Liver (tissue), 3 donors: ENCODE data around the gene CCL16.
A peak's percentile ranks its signal among the peaks of the same experiment; 100 is the strongest.

ENCODE experiments used
- FOXA1 ChIP-seq: IDR thresholded peaks from 2 replicates; pipeline ENCODE4 v1.6.1; 2016; ENCODE audit warnings: antibody characterized with exemption
- JUND ChIP-seq, 2 donors: IDR thresholded peaks; 2 replicates each; pipeline ENCODE4 v1.6.1; 2016; ENCODE audit warnings: antibody characterized with exemption in 2 of 2
- MAX ChIP-seq: IDR thresholded peaks from 2 replicates; pipeline ENCODE4 v1.6.1; 2016; ENCODE audit warnings: antibody characterized with exemption
- NR2F2 ChIP-seq: IDR thresholded peaks from 2 replicates; pipeline ENCODE4 v1.6.1; 2016; ENCODE audit warnings: antibody characterized with exemption
- RAD21 ChIP-seq, 2 donors: IDR thresholded peaks; 2 replicates each; pipeline ENCODE4 v1.6.1; 2016; ENCODE audit warnings: antibody characterized with exemption in 2 of 2, mild to moderate bottlenecking in 2 of 2
- RXRA ChIP-seq, 2 donors: IDR thresholded peaks; 2 replicates each; pipeline ENCODE4 v1.6.1; 2017 to 2018; ENCODE audit warnings: antibody characterized with exemption in 2 of 2, mild to moderate bottlenecking in 1 of 2
- SP1 ChIP-seq: IDR thresholded peaks from 2 replicates; pipeline ENCODE4 v1.6.1; 2018; ENCODE audit warnings: antibody characterized with exemption, mild to moderate bottlenecking
- TAF1 ChIP-seq: conservative IDR thresholded peaks from 2 replicates; pipeline ENCODE4 v1.6.1; 2016; ENCODE audit warnings: antibody characterized with exemption, mild to moderate bottlenecking
- YY1 ChIP-seq: IDR thresholded peaks from 2 replicates; pipeline ENCODE4 v1.6.1; 2016; ENCODE audit warnings: antibody characterized with exemption, mild to moderate bottlenecking
- ZBTB33 ChIP-seq: IDR thresholded peaks from 2 replicates; pipeline ENCODE4 v1.6.1; 2016; ENCODE audit warnings: antibody characterized with exemption
- TF ChIP-seq, protein P1 (sequence below): fragments of 150-350 bp; IDR thresholded peaks from 2 replicates; pipeline ENCODE4 v1.5.1; 2017; ENCODE audit warnings: improper control_type of control experiment, low read depth, low read length; ENCODE audit not compliant: missing input control
- TF ChIP-seq, protein P2 (sequence below): IDR thresholded peaks from 2 replicates; pipeline ENCODE4 v1.6.1; 2016; ENCODE audit warnings: antibody characterized with exemption, mild to moderate bottlenecking
- donor health status: healthy.
- donor health status: healthy.

DNA sequence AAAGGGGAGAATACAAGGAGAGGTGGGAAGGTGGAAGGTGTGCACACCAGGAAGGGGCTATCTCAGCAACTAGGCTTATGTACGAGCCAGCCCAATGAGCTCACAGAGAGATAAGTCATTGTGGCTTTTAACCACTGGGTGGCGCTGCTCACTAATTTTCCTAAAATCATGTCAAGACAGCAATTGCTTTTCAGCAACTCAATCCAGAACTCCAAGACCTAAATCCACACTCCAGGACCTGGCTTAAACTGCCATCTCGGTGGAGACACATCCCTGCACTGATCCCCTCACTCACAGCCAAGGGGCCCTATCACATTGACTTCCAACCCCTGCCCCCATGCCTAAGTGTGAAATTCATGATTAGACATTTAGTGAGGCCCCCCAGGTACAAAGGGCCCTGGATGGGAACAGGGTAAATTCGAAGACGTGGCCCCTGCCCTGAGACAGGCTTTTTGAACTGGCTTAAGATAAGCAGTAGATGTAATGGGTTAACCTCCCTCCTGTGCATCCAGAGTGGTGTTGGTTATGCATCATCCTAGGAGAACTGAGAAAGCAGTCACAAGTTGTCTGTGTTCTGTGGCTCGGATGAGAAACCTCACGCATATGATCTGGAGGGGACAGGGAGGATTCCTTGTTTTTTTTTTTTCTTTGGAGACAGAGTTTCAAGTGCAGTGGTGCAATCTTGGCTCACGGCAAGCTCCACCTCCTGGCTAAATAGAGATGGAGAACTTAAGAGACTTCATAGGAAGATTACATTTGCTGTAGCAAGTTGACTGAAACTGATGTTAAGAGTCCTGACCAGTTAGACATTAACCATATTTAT is 11.5 kb downstream of the CCL16 start:
- TF ChIP-seq, protein P1, sequence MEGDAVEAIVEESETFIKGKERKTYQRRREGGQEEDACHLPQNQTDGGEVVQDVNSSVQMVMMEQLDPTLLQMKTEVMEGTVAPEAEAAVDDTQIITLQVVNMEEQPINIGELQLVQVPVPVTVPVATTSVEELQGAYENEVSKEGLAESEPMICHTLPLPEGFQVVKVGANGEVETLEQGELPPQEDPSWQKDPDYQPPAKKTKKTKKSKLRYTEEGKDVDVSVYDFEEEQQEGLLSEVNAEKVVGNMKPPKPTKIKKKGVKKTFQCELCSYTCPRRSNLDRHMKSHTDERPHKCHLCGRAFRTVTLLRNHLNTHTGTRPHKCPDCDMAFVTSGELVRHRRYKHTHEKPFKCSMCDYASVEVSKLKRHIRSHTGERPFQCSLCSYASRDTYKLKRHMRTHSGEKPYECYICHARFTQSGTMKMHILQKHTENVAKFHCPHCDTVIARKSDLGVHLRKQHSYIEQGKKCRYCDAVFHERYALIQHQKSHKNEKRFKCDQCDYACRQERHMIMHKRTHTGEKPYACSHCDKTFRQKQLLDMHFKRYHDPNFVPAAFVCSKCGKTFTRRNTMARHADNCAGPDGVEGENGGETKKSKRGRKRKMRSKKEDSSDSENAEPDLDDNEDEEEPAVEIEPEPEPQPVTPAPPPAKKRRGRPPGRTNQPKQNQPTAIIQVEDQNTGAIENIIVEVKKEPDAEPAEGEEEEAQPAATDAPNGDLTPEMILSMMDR = peak; percentile 95
- no peak for TF ChIP-seq TAF1
- no peak for TF ChIP-seq YY1
- no peak for TF ChIP-seq MAX
- TF ChIP-seq, protein P2, sequence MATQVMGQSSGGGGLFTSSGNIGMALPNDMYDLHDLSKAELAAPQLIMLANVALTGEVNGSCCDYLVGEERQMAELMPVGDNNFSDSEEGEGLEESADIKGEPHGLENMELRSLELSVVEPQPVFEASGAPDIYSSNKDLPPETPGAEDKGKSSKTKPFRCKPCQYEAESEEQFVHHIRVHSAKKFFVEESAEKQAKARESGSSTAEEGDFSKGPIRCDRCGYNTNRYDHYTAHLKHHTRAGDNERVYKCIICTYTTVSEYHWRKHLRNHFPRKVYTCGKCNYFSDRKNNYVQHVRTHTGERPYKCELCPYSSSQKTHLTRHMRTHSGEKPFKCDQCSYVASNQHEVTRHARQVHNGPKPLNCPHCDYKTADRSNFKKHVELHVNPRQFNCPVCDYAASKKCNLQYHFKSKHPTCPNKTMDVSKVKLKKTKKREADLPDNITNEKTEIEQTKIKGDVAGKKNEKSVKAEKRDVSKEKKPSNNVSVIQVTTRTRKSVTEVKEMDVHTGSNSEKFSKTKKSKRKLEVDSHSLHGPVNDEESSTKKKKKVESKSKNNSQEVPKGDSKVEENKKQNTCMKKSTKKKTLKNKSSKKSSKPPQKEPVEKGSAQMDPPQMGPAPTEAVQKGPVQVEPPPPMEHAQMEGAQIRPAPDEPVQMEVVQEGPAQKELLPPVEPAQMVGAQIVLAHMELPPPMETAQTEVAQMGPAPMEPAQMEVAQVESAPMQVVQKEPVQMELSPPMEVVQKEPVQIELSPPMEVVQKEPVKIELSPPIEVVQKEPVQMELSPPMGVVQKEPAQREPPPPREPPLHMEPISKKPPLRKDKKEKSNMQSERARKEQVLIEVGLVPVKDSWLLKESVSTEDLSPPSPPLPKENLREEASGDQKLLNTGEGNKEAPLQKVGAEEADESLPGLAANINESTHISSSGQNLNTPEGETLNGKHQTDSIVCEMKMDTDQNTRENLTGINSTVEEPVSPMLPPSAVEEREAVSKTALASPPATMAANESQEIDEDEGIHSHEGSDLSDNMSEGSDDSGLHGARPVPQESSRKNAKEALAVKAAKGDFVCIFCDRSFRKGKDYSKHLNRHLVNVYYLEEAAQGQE = no peak
- no peak for TF ChIP-seq SP1
- TF ChIP-seq JUND (IDR thresholded peaks at IDR 0.05) = no peak
- TF ChIP-seq FOXA1 = no peak
- TF ChIP-seq RXRA (IDR thresholded peaks at IDR 0.05) = peak in 1 of 2 donors; percentile 21
- TF ChIP-seq NR2F2 = no peak
- peak; percentile 94 to 97 for TF ChIP-seq RAD21 (IDR thresholded peaks at IDR 0.05)
- no peak for TF ChIP-seq ZBTB33
